ENCODE results near the gene BLM. TPM values are rescaled to one million over a fixed set of nuclear protein-coding genes. Genes with fewer than 3 reads are reported as not detected.
"Not testable (repeated sequence)": the region's sequence is repeated elsewhere in the genome, so short reads cannot be mapped to it uniquely, and the experiment has no call there.

Gene BLM
- 15.4 and 33.5 TPM in 2 replicates for total RNA-seq (2014; rRNA removed; shearing (Covaris generic); ENCODE audit: low replicate concordance)

- 0 out of 2 replicates have a peak, but pooled peaks cover 5% of the 10 kb centered on the region for H3K36me3 ChIP-seq (ENCODE audit: insufficient read depth, low read length)
- peak within 1 kb of the TSS; percentile 94 for H3K4me2 ChIP-seq (ENCODE audit: low read depth, low read length, poor library complexity, severe bottlenecking)
- peaks cover 27% of the 10 kb centered on the region for H3K4me1 ChIP-seq (ENCODE audit: low read length)
- peak; percentile 98 for DNase-seq
- no peaks in the 10 kb centered on the region for H4K20me1 ChIP-seq (ENCODE audit: insufficient read depth, low read depth, low read length)
- H2AFZ ChIP-seq (ENCODE audit: low read length) = 0 out of 2 replicates have a peak within 1 kb of the TSS, but pooled peaks have one; percentile 70
- H3K79me2 ChIP-seq (ENCODE audit: low read length) = peaks cover 54% of the 10 kb centered on the region
- H3K9me3 ChIP-seq (ENCODE audit: low read length) = no peaks in the 10 kb centered on the region
- peak within 1 kb of the TSS; percentile 72 for H3K4me3 ChIP-seq (ENCODE audit: low read length)
- no peaks in the 10 kb centered on the region for H3K9me2 ChIP-seq (replicated peaks; ENCODE audit: insufficient read depth, low read length)
- H3K27me3 ChIP-seq (ENCODE audit: low read length) = no peaks in the 10 kb centered on the region
- peak within 1 kb of the TSS; percentile 85 for H3K27ac ChIP-seq (ENCODE audit: low read length)
- H3K9ac ChIP-seq (ENCODE audit: low read length) = peak within 1 kb of the TSS; percentile 89
Measured at GRCh38 chr15:90716976-90717821, at the start of gene BLM. Gene BLM (plus strand): TSS chr15:90717346. CDS start chr15:90747393, 30,047 bp downstream.

DNA sequence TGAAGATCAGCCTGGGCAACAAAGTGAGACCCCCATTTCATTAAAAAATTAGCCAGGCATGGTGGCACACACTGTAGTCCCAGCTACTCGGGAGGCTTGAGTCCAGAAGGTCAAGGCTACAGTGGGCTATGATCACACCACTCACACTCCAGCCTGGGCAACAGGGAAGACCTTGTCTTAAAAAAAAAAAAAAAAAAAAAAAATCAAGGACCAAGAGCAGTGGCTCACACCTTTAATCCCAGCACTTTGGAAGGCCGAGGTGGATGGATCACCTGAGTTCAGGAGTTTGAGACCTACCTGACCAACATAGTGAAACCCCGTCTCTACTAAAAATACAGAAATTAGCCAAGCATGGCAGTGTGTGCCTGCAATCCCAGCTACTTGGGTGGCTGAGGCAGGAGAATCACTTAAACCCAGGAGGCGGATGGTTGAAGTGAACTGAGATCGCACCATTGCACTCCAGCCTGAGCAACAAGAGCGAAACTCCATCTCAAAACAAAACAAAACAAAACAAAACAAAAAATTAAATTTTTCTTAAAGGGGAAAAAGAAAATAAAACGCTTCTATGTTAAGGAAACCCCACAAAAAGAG is 49.3 kb upstream of the BLM start:
- H3K9me3 ChIP-seq (ENCODE audit: low read length); DNase-seq; H3K79me2 ChIP-seq (ENCODE audit: low read length); H3K4me3 ChIP-seq (ENCODE audit: low read length); H3K27me3 ChIP-seq (ENCODE audit: low read length); H3K9ac ChIP-seq (ENCODE audit: low read length); H4K20me1 ChIP-seq (ENCODE audit: insufficient read depth, low read depth, low read length); H3K36me3 ChIP-seq (ENCODE audit: insufficient read depth, low read length); H3K9me2 ChIP-seq (replicated peaks; ENCODE audit: insufficient read depth, low read length); H3K27ac ChIP-seq (ENCODE audit: low read length); H2AFZ ChIP-seq (ENCODE audit: low read length): not testable (repeated sequence)
- Histone ChIP-seq H3K4me2 (ENCODE audit: low read depth, low read length, poor library complexity, severe bottlenecking) (peak overlapping the region; percentile 37), H3K4me1 (ENCODE audit: low read length) (peaks cover 25% of the 10 kb centered on the region)

DNA sequence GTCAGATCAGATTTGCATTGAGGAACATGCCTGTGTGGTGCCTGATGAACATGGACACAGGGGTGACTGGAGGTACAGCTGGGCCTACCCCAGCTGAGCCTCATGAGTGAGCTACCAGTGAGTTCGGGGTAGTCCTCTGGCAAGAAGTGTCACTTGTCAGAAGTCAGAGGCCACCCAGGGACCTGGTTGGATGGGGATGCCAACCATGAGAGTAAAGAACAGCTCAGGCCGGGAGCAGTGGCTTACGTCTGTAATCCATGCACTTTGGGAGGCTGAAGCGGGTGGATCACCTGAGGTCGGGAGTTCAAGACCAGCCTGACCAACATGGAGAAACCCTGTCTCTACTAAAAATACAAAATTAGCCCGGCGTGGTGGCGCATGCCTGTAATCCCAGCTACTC is 46.5 kb upstream of the BLM start:
- not testable (repeated sequence) for H3K4me2 ChIP-seq (ENCODE audit: low read depth, low read length, poor library complexity, severe bottlenecking); H3K79me2 ChIP-seq (ENCODE audit: low read length); H3K36me3 ChIP-seq (ENCODE audit: insufficient read depth, low read length); H3K27ac ChIP-seq (ENCODE audit: low read length); H3K4me3 ChIP-seq (ENCODE audit: low read length); H4K20me1 ChIP-seq (ENCODE audit: insufficient read depth, low read depth, low read length); H3K9me2 ChIP-seq (replicated peaks; ENCODE audit: insufficient read depth, low read length); H2AFZ ChIP-seq (ENCODE audit: low read length); H3K9me3 ChIP-seq (ENCODE audit: low read length); H3K27me3 ChIP-seq (ENCODE audit: low read length); H3K9ac ChIP-seq (ENCODE audit: low read length); DNase-seq
- peaks cover 18% of the 10 kb centered on the region for H3K4me1 ChIP-seq (ENCODE audit: low read length)

- H3K9ac ChIP-seq (ENCODE audit: low read length) = no peak overlapping the region
Measured at GRCh38 chr15:90671216-90671615, 45.9 kb upstream of the BLM start.

DNA sequence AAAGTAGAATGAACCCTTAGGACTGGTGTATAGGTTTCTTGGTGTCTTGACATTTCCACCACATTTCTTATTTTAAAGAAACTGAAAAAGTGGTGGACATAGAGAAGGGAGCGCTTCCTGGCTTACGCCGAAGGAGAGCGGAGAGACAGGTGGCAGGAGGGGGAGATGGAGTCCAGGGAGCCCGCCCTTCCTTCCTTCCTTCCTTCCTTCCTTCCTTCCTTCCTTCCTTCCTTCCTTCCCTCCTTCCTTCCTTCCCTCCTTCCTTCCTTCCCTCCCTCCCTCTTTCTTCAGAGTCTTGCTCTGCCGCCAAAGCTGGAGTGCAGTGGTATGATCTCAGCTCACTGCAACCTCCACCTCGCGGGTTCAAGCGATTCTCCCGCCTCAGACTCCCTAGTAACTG is 43.8 kb upstream of the BLM start:
- not testable (repeated sequence) for H3K4me1 ChIP-seq (ENCODE audit: low read length); H3K9me2 ChIP-seq (replicated peaks; ENCODE audit: insufficient read depth, low read length); H3K36me3 ChIP-seq (ENCODE audit: insufficient read depth, low read length); H3K27me3 ChIP-seq (ENCODE audit: low read length); H3K79me2 ChIP-seq (ENCODE audit: low read length); H3K27ac ChIP-seq (ENCODE audit: low read length); H3K9ac ChIP-seq (ENCODE audit: low read length); H2AFZ ChIP-seq (ENCODE audit: low read length); H4K20me1 ChIP-seq (ENCODE audit: insufficient read depth, low read depth, low read length); H3K4me3 ChIP-seq (ENCODE audit: low read length); DNase-seq; H3K9me3 ChIP-seq (ENCODE audit: low read length); H3K4me2 ChIP-seq (ENCODE audit: low read depth, low read length, poor library complexity, severe bottlenecking)

More at GRCh38 chr15:90671216-90671615, 45.9 kb upstream of the BLM start:
- no peak overlapping the region for H3K4me2 ChIP-seq (ENCODE audit: low read depth, low read length, poor library complexity, severe bottlenecking)
- no peaks in the 10 kb centered on the region for H3K9me2 ChIP-seq (replicated peaks; ENCODE audit: insufficient read depth, low read length)
- H3K79me2 ChIP-seq (ENCODE audit: low read length) = no peaks in the 10 kb centered on the region
- no peaks in the 10 kb centered on the region for H3K36me3 ChIP-seq (ENCODE audit: insufficient read depth, low read length)
- peaks cover 12% of the 10 kb centered on the region for H3K4me1 ChIP-seq (ENCODE audit: low read length)
- no peaks in the 10 kb centered on the region for H4K20me1 ChIP-seq (ENCODE audit: insufficient read depth, low read depth, low read length)
- no peak overlapping the region for H3K4me3 ChIP-seq (ENCODE audit: low read length)
- no peak overlapping the region for H3K27ac ChIP-seq (ENCODE audit: low read length)
- H3K9me3 ChIP-seq (ENCODE audit: low read length) = no peaks in the 10 kb centered on the region
- 0 out of 2 replicates have a peak, but pooled peaks cover 2% of the 10 kb centered on the region for H3K27me3 ChIP-seq (ENCODE audit: low read length)
- no peak for DNase-seq
- no peak overlapping the region for H2AFZ ChIP-seq (ENCODE audit: low read length)

GRCh38 chr15:90674476-90674875 is 42.7 kb upstream of the BLM start:
- Histone ChIP-seq H3K4me1 (ENCODE audit: low read length) (no peaks in the 10 kb centered on the region), H3K9me2 (replicated peaks; ENCODE audit: insufficient read depth, low read length) (no peaks in the 10 kb centered on the region), H3K27ac (ENCODE audit: low read length) (no peak overlapping the region), H2AFZ (ENCODE audit: low read length) (no peak overlapping the region), H3K9ac (ENCODE audit: low read length) (no peak overlapping the region), H3K36me3 (ENCODE audit: insufficient read depth, low read length) (no peaks in the 10 kb centered on the region), H3K9me3 (ENCODE audit: low read length) (no peaks in the 10 kb centered on the region), H3K79me2 (ENCODE audit: low read length) (no peaks in the 10 kb centered on the region), H3K27me3 (ENCODE audit: low read length) (no peaks in the 10 kb centered on the region), H3K4me2 (ENCODE audit: low read depth, low read length, poor library complexity, severe bottlenecking) (no peak overlapping the region), H4K20me1 (ENCODE audit: insufficient read depth, low read depth, low read length) (no peaks in the 10 kb centered on the region), H3K4me3 (ENCODE audit: low read length) (no peak overlapping the region)
- DNase-seq = no peak

GRCh38 chr15:90675464-90675863 is 41.7 kb upstream of the BLM start:
- Histone ChIP-seq H3K9ac (ENCODE audit: low read length) (no peak overlapping the region), H3K4me1 (ENCODE audit: low read length) (no peaks in the 10 kb centered on the region)

More at GRCh38 chr15:90675464-90675863, 41.7 kb upstream of the BLM start:
- no peak overlapping the region for H3K4me3 ChIP-seq (ENCODE audit: low read length)
- no peak overlapping the region for H2AFZ ChIP-seq (ENCODE audit: low read length)
- no peak for DNase-seq
- no peak overlapping the region for H3K27ac ChIP-seq (ENCODE audit: low read length)
- no peaks in the 10 kb centered on the region for H3K79me2 ChIP-seq (ENCODE audit: low read length)
- no peaks in the 10 kb centered on the region for H3K27me3 ChIP-seq (ENCODE audit: low read length)
- H4K20me1 ChIP-seq (ENCODE audit: insufficient read depth, low read depth, low read length) = no peaks in the 10 kb centered on the region
- H3K4me2 ChIP-seq (ENCODE audit: low read depth, low read length, poor library complexity, severe bottlenecking) = no peak overlapping the region
- no peaks in the 10 kb centered on the region for H3K9me3 ChIP-seq (ENCODE audit: low read length)
- no peaks in the 10 kb centered on the region for H3K36me3 ChIP-seq (ENCODE audit: insufficient read depth, low read length)
- no peaks in the 10 kb centered on the region for H3K9me2 ChIP-seq (replicated peaks; ENCODE audit: insufficient read depth, low read length)
